GM21390 (cell line): ENCODE results near the gene GCG.
A peak's percentile ranks its signal among the peaks of the same experiment; 100 is the strongest.

Experiments
- ATAC-seq: cut with Tn5 transposase; IDR thresholded peaks from one replicate; pipeline ENCODE4 v1.9.1; 2021; ENCODE audit not compliant: unreplicated experiment

Gene GCG

DNA sequence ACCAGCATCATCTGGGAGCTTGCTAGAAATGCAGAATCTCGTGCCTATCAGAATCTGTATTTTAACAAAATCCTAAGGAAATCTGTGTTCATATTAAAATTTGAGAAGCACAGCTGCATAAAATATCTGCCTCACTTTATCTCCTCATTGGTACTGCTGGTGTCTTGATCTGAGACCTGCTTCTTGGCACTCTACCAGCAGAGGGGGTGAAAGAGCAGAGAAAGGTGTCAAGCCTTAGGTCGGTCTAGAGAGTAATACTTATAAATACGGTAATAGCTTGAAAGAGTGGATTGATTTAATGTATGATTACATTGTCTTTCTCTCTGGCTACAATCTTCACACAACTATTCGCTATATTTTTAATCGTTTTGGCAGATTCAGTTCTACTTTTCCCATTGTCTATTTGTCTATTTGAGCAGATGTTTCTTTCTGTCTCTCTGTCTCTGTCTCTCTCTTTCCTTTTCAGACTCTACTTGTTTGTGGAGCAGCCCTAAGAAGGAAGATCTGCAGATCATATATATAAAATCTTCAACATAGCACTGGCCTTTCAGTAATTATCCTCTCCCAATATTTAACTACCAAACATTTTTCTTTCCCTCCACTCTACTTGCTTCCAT, 1.7 kb upstream of the GCG start:
- peak; percentile 95 for ATAC-seq

GRCh38 chr2:162149940-162150339, 2.1 kb downstream of the GCG start:
- no peak for ATAC-seq

GRCh38 chr2:162149466-162149865, 2.6 kb downstream of the GCG start:
- no peak for ATAC-seq

- ATAC-seq: no peak
Observed at GRCh38 chr2:162148956-162149355, 3.1 kb downstream of the GCG start.

DNA sequence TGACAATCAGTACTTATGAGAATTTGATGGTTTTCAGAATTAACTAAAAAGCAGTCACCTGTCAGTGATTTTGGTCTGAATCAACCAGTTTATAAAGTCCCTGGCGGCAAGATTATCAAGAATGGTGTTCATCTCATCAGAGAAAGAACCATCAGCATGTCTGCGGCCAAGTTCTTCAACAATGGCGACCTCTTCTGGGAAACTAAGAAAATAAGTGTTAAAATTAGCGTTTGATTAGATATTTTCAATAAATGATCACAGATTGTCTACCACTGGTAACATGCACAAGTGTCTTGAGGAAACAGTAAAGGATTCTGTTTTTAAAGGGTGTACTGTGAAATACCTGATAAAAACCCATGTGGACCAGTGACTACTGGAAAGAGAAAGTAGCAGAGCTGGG, 8.1 kb downstream of the GCG start:
- no peak for ATAC-seq

DNA sequence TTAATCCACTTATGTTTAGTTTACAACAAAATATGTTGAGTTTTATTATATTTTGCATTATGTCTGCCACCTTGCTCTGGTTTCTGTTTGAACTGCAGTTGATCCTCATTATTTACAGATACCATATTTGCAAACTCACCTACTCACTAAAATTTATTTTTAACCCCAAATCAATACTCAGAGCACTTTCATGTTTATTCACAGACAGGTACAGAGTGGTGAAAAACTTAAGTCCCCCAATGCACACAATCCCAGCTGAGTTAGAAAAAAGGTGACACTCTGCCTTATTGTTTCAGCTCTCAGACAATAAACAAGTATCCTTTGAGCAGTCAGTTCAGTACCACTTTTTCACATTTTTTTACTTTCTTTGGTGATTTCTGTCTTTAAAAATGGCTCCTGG, 13.7 kb downstream of the GCG start:
- ATAC-seq: no peak

- no peak for ATAC-seq
Observed at GRCh38 chr2:162127422-162127821, 24.6 kb downstream of the GCG start.

DNA sequence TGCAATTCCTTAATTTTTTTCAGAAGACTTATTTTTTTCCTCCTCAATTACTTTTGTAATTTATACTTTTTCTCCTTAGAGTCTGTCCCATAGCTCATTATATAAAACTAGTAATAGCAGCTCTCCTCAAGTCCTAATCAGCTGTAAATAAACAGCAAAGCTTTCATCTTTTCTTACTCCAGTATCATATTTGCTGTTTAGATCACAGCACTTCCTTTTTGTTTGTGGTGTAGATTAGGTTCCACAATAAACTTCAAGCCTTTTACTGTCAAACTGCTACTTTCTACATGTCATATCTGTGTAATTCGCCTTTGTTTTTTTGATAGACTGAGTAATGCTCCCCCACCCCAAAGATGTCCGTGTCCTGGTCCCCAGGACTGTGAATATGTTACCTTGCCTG, 25.5 kb downstream of the GCG start:
- ATAC-seq: no peak

DNA sequence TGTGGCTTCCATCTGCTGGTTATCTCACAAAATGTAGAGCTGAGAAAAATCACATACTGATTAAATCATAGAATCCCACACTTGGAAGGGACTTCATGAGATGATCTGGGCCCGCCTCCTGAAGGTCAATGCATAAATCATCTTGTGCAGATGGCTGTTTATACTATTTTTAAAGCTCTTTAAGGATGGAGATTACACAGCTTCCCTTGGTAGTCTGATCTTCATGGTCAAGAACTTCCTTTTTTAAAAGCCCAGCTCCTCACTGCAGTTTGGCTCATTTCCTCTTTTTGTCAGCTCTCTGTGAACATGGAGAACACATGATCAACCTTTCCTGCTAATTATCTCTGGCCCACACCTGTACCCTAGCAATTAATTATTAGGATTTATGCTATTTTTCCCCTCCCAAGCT, 25.9 kb downstream of the GCG start:
- ATAC-seq: peak; percentile 92

GRCh38 chr2:162125138-162125537, 26.9 kb downstream of the GCG start:
- no peak for ATAC-seq

- ATAC-seq: no peak
Observed at GRCh38 chr2:162123806-162124758, 28.0 kb downstream of the GCG start.

GRCh38 chr2:162118166-162119031, 33.6 kb downstream of the GCG start:
- no peak for ATAC-seq

DNA sequence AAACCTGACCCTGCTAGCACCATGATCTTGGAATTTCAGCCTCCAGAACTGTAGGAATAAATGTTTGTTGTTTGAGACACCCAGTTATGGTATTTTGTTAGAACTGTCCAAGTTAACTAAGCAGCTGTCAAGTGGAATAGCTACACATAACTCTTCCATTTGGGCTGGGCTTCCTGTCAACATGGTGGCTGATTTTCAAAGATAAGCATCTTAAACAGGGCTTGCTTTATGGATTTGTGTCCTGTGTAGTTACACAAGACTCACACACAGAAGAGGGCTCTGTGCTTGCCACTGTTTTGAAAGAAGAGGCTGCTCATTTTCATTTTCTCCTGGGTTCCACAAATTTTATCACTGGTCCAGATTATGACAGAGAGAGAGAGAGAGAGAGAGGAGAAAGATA, 35.7 kb downstream of the GCG start:
- no peak for ATAC-seq

DNA sequence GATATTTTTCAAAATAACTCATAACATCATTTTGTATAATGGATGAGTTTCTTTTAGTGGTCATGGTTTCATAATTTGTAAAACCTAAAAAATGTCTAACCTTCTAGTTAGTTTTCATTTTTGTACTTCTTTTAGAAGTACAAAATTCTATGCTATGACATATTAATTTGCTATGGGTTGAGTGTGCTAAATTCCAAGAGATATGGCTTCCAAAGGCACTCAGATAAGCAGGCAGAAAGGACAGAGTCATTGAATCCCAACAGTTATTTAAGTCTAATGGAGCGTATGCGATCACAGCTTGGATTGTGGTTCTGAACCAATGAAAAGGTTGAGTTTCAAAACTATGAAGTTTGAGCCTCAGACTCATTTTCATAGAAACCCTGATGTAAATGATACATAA, 37.0 kb downstream of the GCG start:
- ATAC-seq: no peak

- ATAC-seq: no peak
Observed at GRCh38 chr2:162114271-162114670, 37.8 kb downstream of the GCG start.

DNA sequence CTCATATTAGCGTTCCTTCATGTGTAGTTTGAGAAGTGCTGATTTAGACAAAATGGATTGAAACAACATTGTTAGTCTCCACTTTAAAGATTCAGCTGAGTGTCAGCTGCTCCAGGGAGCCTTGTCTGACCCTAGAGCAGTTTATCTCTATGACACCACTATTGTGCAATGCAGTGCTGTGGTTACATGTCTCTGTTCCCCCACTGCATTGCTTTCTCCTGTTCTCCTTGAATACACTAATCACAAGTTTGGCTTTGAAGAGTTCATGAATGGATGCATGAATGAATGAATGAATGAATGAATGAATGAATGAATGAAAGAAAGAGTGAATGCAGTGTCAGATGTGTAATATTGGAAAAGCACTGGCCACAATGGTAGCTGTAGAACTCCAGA, 38.3 kb downstream of the GCG start:
- no peak for ATAC-seq

DNA sequence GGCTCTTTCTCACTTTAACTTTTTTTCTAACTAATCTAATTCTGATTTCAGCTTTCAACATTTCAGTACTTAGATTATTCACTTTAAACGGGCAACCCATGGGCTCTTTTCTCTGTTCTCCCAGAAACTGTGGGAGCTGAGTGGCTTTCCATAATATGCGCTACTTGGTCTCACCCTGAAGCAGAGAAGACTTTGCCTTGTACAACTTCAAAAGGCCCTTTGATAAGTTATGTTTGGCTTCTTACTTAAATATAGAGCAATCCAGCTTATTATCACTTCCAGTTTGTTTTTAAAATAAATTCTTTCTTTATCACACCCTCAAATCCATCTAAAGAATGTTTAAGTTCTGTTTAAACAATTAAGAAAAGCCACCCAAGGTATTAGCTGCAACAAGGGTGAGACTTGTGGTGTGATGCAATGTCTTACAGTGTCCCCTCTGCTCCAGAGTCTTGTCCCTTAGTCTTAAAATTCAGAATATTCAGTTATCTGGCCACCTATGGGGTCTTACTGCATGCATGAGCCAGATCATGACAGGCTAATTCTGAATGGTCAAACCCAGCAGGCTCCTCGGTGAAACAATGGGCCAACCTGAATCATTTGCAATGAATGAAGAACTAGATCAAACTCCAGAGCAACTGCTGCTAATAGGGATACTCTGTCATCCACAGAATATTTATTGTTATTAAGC, 38.8 kb downstream of the GCG start:
- ATAC-seq: no peak

- no peak for ATAC-seq
Observed at GRCh38 chr2:162111958-162112850, 39.8 kb downstream of the GCG start.

DNA sequence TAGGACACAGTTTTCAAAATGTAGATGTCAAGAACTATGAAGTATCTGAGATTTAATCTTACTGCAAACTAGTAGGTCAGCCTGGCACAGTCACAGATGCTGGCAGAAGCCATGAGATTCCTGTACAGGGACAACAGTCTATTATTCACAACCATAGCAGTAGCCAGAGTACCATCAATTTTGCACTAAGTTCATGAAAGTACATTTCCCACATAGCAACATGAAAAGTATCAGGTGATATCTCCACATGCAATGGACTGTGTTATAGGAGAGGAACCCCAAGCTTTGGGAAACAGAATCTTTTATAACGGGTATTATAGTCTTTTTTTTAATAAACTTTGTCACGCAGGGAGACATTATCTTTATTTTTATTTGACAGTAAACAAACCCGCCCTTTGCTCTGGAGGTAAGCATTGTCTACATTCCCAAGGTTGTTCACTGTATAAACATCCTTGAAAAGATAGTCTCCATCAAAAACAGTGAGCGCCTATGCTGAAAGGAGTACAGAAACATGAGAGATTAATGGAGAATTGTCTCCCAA, 44.6 kb downstream of the GCG start:
- no peak for ATAC-seq

GRCh38 chr2:162106746-162107145, 45.3 kb downstream of the GCG start:
- ATAC-seq: no peak
